Smooth muscle cell (in vitro differentiated cells): Measurements from ENCODE around the gene POLD1. TPM values are rescaled to one million over a fixed set of nuclear protein-coding genes. Genes with fewer than 3 reads are reported as not detected.

Source experiments
- DNase-seq: peaks from one replicate; lab custom pipeline; 2025; ENCODE audit not compliant: unreplicated experiment; lab: John Stamatoyannopoulos, UW
- H2AFZ ChIP-seq: fragments of 200-600 bp; sonication (generic); 2 replicates; pipeline ENCODE4 v1.6.0; 2016; ENCODE audit warnings: antibody characterized with exemption, low read depth, mild to moderate bottlenecking
- H3F3A ChIP-seq: fragments of 200-600 bp; sonication (generic); 2 replicates; pipeline ENCODE4 v1.6.0; 2017; ENCODE audit warnings: antibody characterized with exemption, low read depth
- H3K27ac ChIP-seq: fragments of 200-600 bp; sonication (generic); 2 replicates; pipeline ENCODE4 v1.5.1; 2016; ENCODE audit warnings: low read depth, mild to moderate bottlenecking
- H3K27me3 ChIP-seq: fragments of 200-600 bp; sonication (generic); 2 replicates; pipeline ENCODE4 v1.6.1; 2016; ENCODE audit warnings: low read depth, mild to moderate bottlenecking
- H3K36me3 ChIP-seq: fragments of 200-600 bp; sonication (generic); 2 replicates; pipeline ENCODE4 v1.5.1; 2016; ENCODE audit warnings: low read depth
- H3K4me1 ChIP-seq: fragments of 200-600 bp; sonication (generic); 2 replicates; pipeline ENCODE4 v1.5.1; 2016; ENCODE audit warnings: low read depth
- H3K4me2 ChIP-seq: fragments of 200-600 bp; sonication (generic); 2 replicates; pipeline ENCODE4 v1.6.0; 2016; ENCODE audit warnings: mild to moderate bottlenecking
- H3K4me3 ChIP-seq: fragments of 200-600 bp; sonication (generic); 2 replicates; pipeline ENCODE4 v1.5.1; 2016; ENCODE audit warnings: mild to moderate bottlenecking
- H3K79me2 ChIP-seq: fragments of 200-600 bp; sonication (generic); 2 replicates; pipeline ENCODE4 v1.6.0; 2016; ENCODE audit warnings: low read depth, mild to moderate bottlenecking
- H3K9ac ChIP-seq: fragments of 200-600 bp; sonication (generic); 2 replicates; pipeline ENCODE4 v1.6.0; 2016; ENCODE audit warnings: low read depth
- H3K9me3 ChIP-seq: fragments of 200-600 bp; sonication (generic); replicated peaks from 2 replicates; pipeline ENCODE4 v1.5.1; 2016; ENCODE audit warnings: low read depth
- H4K20me1 ChIP-seq: fragments of 200-600 bp; sonication (generic); 2 replicates; pipeline ENCODE4 v1.6.0; 2016; ENCODE audit warnings: low read depth
- WGBS: methylation state at CpG from one replicate; pipeline ENCODE4 v1.1.7; 2016; ENCODE audit warnings: low lambda C conversion rate; 5-methylcytosine and 5-hydroxymethylcytosine counted together
- polyA plus RNA-seq: library from polyadenylated mRNA; unstranded; fragments of >200 nt; fragmentation: Nextera tagmentation; extraction: Ambion mirVana; gene quantifications from 2 replicates; pipeline ENCODE4 v1.2.1, GENCODE V29; 2016
- total RNA-seq: library from RNA; depleted of rRNA; stranded (reverse); fragments of >200 nt; gene quantifications from 2 replicates; pipeline ENCODE4 v1.2.3, GENCODE V29; 2014
- TF ChIP-seq, protein P1 (sequence below): fragments of 200-600 bp; sonication (generic); IDR thresholded peaks from 2 replicates; pipeline ENCODE4 v1.5.1; 2017; ENCODE audit warnings: borderline replicate concordance, mild to moderate bottlenecking, antibody characterized with exemption; ENCODE audit not compliant: insufficient read depth, poor library complexity, severe bottlenecking

Gene POLD1
- total and polyA plus RNA-seq, 2 experiments from 2014 or later: 14.9 to 37.6 TPM

DNA sequence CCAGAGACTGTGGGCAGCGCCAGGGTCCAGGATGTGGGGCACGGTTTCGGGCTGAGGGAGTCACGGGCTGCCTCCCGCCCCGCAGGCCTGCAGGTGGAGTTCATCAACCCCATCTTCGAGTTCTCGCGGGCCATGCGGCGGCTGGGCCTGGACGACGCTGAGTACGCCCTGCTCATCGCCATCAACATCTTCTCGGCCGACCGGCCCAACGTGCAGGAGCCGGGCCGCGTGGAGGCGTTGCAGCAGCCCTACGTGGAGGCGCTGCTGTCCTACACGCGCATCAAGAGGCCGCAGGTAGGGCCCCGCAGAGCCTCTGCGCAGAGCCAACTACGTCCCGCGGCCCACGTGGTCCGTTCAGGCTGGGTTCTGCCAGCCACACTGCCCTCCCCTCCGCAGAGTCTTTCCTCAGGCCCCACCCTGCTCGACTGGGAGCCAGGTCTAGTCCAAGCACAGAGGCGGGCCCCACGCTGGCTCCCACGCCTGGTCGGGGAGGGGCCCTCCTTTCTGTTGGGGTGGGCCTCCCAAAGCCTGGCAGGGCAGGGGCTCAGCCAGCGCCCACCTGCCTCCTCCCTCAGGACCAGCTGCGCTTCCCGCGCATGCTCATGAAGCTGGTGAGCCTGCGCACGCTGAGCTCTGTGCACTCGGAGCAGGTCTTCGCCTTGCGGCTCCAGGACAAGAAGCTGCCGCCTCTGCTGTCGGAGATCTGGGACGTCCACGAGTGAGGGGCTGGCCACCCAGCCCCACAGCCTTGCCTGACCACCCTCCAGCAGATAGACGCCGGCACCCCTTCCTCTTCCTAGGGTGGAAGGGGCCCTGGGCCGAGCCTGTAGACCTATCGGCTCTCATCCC is 2.0 kb upstream of the POLD1 start:
- Histone ChIP-seq H3K9ac (no peak overlapping the region), H4K20me1 (peaks cover 11% of the 10 kb centered on the region), H3K4me1 (no peaks in the 10 kb centered on the region), H3K4me3 (no peak overlapping the region), H3K9me3 (no peaks in the 10 kb centered on the region), H3K36me3 (no peaks in the 10 kb centered on the region), H3K4me2 (no peak overlapping the region), H3K79me2 (peaks cover 14% of the 10 kb centered on the region), H2AFZ (no peak overlapping the region), H3K27ac (no peak overlapping the region), H3F3A (peaks cover 5% of the 10 kb centered on the region), H3K27me3 (no peaks in the 10 kb centered on the region)
- TF ChIP-seq, protein P1, sequence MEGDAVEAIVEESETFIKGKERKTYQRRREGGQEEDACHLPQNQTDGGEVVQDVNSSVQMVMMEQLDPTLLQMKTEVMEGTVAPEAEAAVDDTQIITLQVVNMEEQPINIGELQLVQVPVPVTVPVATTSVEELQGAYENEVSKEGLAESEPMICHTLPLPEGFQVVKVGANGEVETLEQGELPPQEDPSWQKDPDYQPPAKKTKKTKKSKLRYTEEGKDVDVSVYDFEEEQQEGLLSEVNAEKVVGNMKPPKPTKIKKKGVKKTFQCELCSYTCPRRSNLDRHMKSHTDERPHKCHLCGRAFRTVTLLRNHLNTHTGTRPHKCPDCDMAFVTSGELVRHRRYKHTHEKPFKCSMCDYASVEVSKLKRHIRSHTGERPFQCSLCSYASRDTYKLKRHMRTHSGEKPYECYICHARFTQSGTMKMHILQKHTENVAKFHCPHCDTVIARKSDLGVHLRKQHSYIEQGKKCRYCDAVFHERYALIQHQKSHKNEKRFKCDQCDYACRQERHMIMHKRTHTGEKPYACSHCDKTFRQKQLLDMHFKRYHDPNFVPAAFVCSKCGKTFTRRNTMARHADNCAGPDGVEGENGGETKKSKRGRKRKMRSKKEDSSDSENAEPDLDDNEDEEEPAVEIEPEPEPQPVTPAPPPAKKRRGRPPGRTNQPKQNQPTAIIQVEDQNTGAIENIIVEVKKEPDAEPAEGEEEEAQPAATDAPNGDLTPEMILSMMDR: no peak
- DNase-seq: no peak
- WGBS: 98% methylated on average over 56 of the region's 58 CpGs

DNA sequence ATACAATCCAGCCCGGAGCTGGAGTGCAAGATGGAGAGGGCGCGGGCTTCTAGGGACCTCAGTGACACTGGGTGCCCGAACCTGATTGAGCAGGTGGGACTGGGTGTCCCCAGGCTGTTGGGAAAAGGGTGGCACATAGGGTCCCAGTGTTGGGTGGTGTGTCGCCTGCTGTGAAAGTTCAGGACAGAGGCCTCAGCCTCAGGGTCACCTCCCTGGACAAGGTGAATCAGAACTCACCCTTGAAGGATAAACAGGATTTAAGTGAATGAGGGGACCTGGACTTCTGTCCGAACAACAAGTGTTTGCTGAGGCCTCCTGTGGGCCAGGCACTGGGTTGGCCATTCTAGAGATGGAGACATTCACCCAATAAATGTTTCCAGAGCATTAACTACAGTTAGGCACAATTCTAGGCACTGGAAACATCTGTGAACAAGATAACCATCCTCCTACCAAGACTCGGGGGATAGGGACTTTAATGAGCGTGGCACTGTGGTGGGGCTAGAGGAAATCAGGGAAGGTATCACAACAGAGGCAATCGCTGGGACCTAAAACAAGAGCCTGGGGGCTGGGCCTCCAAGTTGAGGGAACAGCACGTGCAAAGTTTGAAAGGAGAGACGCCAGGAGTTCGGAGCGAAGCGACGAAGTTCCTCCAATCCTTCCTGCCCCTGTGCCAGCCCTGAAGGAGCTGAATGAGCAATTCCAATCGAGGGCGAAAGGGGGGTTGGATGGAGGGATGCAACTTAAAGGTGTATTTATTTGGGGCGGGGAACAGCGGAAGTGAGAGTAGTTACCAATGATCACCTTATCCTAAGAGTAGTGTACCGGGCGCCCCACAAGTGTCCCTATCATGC is 921 bp upstream of the POLD1 start:
- peaks cover 14% of the 10 kb centered on the region for H3K79me2 ChIP-seq
- H3K9ac ChIP-seq: peak overlapping the region; percentile 8
- H3F3A ChIP-seq: peaks cover 5% of the 10 kb centered on the region
- no peak overlapping the region for H2AFZ ChIP-seq
- no peak for DNase-seq
- WGBS: 55% methylated on average over 21 of the region's 21 CpGs
- peak overlapping the region; percentile 95 for H3K4me2 ChIP-seq
- TF ChIP-seq, protein P1: no peak
- H3K27me3 ChIP-seq: no peaks in the 10 kb centered on the region
- H3K4me1 ChIP-seq: no peaks in the 10 kb centered on the region
- peak overlapping the region; percentile 76 for H3K4me3 ChIP-seq
- H3K9me3 ChIP-seq: no peaks in the 10 kb centered on the region
- H4K20me1 ChIP-seq: peaks cover under 1% of the 10 kb centered on the region
- peak overlapping the region; percentile 29 for H3K27ac ChIP-seq
- H3K36me3 ChIP-seq: no peaks in the 10 kb centered on the region

DNA sequence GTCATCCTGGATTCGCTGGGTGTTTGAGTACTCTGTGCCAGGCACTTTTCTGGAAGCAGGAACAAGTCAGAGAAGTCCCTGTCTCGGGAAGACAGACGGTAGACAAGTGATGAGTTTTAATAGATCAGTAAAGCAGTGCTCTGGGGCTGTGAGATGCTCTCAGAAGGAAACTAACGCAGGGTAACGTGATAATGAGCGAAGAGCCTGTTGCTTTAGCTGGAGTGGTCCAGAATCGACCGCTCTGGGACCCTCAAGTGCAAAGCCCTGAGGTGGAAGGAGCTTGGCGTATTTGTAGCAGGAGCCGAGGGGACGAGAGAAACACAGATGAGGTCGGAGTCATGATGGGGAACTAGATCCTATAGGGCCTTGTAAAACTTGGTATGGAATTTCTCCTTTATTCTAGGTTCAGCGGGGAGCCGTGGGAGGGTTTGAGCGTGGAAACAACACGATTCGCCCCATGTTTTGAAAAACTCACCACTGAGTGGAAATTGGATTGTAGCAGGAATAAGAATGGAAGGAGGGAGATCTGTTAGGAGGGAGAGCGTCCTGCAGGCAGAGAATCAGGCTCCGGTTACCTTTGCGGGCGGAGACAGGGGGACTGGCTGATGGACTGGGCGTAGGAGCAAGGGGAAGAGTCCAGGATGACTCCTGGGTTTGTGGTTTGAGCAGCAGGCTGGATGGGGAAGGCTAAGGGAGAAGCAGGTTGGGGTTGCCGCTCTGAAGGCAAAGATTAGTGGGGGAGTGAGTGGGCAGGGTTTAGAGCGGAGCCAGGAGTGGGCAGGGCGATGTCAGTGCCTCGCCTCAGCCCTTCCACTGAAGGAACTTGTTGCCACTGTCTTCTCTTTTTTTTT is 763 bp downstream of the POLD1 start:
- Histone ChIP-seq H2AFZ (no peak overlapping the region), H3F3A (peaks cover 5% of the 10 kb centered on the region), H3K27ac (peak overlapping the region; percentile 71), H3K4me3 (peak overlapping the region; percentile 76), H3K36me3 (no peaks in the 10 kb centered on the region), H3K9me3 (no peaks in the 10 kb centered on the region), H3K4me2 (peak overlapping the region; percentile 95), H3K9ac (peak overlapping the region; percentile 73), H3K79me2 (peaks cover 24% of the 10 kb centered on the region), H3K4me1 (no peaks in the 10 kb centered on the region), H3K27me3 (no peaks in the 10 kb centered on the region), H4K20me1 (no peaks in the 10 kb centered on the region)
- no peak for DNase-seq
- 16% methylated on average over 26 of the region's 26 CpGs for WGBS
- TF ChIP-seq, protein P1: no peak
